Measurements from ENCODE around the gene PRRG3.

The PRRG3 gene

GRCh38 chrX:151708821-151709220 is 13.6 kb downstream of the PRRG3 start:
- no peak for DNase-seq (ENCODE audit: low read depth in 2 of 2)

- DNase-seq (ENCODE audit: low read depth in 2 of 2), result no peak
These were observed 15.2 kb downstream of the PRRG3 start for GRCh38 chrX:151710457-151710856.

DNA sequence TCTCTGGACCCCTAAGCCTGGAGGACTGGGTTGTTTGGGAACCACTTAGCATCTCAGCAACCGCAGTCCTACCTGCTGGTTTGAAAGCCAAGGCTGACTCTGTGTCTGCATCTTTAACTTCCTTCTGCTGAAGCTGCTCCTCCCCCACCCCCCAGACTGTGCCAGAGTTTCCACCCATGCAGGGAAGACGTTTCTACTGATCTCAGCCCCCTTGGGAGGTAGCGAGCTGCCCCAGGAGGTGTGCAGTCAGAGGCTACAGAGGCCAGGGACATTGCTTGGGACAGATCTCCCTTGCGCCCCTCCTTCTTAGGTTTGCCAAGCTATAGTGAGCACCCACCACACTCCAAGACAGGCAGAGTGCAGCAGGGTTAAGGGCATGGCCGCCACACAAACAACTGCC is 15.9 kb downstream of the PRRG3 start:
- no peak for DNase-seq (ENCODE audit: low read depth in 2 of 2)

DNA sequence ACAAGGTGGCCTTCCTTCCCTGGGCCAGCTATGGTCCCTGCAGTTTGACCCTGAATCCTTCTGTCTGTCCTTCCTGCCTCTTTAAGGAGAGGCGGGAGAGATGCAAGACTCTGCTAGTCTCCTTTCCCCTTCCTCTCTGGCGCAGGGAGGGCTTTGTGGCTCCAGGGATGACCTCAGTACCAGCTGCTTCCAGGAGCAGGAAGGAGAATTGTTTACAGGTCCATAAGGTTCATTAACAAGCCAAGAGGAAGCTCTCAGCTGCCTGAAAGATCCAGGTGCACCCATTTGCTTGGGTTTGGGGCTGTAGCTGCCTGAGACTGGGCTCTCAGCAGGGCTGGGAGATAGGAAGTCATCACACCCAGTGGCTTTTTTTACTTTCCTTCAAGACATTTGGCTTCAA is 16.5 kb downstream of the PRRG3 start:
- DNase-seq (ENCODE audit: low read depth in 2 of 2), result no peak

- DNase-seq (ENCODE audit: low read depth in 2 of 2), result no peak
These were observed 17.0 kb downstream of the PRRG3 start for GRCh38 chrX:151712253-151712652.

DNA sequence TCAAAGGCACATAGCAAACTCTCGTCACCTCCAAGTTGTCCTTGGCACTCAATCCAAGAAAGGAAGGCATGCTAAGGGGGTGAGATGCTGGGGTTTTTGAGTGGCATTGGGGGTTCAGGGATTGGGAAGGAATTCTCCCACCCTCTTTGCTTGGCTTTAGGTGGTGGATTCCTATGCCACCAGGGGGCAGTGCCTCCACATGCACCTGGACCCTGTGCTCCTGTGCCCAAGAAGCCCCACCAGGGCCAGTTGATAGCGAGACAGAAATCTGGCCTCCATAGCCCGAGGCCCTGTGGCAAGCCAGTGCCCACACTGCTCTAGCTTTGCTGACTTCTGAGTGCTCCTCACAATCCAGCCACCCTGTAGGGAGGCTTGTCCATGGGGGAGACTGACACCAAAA is 18.6 kb downstream of the PRRG3 start:
- DNase-seq (ENCODE audit: low read depth in 2 of 2), result peak in 1 of 2 experiments; percentile 2

DNA sequence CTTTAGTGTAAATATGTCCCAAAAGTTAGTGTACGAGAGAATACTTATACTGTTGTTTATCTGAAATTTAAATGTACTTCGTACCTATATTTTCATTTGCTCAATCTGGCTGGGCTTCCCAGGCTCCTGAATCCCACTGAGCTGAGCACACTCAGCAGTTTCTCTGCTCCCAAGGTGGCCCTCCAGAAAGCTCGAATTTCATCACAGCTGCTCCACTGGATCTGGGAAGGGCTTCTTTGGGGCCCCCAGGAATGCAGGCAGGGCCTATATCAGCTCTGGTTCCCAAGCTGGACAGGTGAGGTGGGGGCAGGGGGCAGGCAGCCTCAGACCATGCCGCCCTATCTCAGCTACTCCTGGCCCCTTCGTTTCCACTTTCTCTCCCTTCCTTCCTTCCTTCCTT is 19.1 kb downstream of the PRRG3 start:
- no peak for DNase-seq (ENCODE audit: low read depth in 2 of 2)

- DNase-seq (ENCODE audit: low read depth in 2 of 2), result no peak
These were observed 20.5 kb downstream of the PRRG3 start, which contains the start of gene FATE1 for GRCh38 chrX:151715752-151716151. Gene FATE1, plus strand, starts transcription at chrX:151716035. Its CDS starts 85 bp downstream, at chrX:151716120.

DNA sequence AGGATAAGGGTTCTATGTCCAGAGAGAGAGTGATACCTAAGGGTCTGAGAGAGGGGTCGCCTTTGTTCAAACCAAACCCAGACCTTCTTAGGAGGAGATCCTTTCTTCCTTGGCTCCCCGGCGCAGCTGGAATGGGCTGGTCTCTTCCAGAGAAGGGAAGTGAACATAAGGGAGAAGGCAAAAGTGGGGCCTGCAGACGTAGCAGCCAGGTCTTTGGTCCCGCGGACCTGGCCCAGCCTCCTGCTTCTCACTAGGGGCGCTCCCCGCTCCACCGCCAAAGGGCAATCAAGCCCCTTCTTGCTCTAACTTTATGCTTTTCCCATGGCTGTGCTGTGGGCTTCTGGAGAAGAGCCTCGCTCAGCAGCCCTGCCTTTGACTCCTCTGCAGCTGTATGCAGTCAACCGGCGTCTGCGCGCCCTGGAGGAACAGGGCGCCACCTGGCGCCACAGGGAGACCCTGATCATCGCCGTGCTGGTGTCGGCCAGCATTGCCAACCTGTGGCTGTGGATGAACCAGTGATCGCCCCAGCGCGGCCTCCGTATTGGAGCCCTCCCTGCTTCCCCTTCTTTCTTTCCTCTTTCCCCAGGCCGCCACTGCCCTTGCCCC is 27.1 kb downstream of the PRRG3 start:
- no peak for DNase-seq (ENCODE audit: low read depth in 2 of 2)

GRCh38 chrX:151723156-151723760 is 28.0 kb downstream of the PRRG3 start:
- no peak for DNase-seq (ENCODE audit: low read depth in 2 of 2)

DNA sequence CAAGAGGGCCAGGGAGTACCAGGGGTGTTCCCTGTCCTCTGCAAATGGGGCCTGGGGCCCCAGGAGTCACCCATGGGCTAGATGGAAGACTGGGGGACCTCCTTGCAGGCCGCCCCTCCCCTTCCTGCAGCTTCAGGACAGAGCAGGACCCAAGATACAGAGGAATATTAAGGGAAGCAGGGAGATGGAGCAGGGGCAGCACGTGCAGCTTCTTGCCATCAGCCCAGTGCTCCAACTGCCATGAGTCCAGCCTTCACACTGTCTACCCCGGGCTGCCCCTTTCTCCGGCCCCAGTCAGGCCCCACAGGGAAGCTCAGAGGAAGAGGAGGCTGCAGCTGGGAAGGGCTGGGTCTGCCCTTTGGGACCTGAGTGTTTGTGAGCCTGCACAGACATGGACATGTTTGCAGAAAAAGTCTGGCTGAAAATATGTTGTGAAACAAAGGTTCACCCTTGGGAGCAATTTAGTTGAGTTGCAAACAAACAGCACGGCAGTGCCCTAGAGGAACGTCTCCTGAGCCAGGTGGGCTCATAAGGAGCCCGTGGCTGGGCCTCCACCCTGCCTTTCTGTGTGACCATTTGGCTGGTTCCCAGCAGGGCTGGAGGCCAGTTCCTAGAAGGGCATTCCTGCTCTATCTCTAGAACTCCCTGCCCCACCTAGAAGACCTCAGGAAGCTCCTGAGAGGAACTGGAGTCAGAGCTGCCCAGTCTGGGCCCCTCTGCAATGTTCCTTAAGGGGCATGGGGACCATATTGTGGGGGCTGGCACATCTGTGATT is 29.5 kb downstream of the PRRG3 start:
- DNase-seq (ENCODE audit: low read depth in 2 of 2), result no peak

GRCh38 chrX:151725338-151725614 is 30.0 kb downstream of the PRRG3 start:
- DNase-seq (ENCODE audit: low read depth in 2 of 2), result no peak

- DNase-seq (ENCODE audit: low read depth in 2 of 2), result no peak
These were observed 31.5 kb downstream of the PRRG3 start for GRCh38 chrX:151726751-151727150.

GRCh38 chrX:151727346-151727745 is 32.1 kb downstream of the PRRG3 start:
- no peak for DNase-seq (ENCODE audit: low read depth in 2 of 2)

DNA sequence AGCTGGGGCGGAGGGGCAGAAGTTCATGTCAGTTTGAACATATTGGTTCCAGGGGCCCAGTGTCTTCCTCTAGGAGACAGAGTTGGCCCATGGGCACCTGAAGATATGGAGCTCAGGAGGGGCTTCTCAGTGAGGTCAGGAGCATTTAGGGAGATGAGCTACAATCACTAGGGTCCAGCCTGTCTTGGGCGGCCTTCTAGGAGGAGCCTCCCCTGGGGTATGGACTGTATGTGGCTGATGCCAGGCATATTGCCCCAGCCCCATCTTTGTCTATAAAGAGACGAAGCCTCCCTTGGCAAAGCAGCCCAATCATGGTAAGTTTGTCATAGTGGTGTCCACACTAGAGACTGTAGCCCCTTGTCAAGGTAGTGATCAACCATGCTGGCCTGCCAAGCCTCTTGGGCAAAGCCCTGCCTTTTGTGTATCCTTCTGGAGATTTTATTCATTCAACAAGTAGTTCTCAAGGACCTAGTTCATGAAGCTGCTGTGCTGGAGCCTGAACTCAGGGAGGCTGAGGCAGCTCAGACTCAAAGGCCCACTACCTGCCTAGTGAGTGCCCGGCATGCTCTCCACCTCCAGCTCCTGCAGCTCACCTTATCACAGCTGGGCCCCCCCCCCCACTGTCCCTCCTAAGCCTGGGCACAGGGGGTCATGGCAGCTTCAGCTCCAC is 33.9 kb downstream of the PRRG3 start:
- DNase-seq (ENCODE audit: low read depth in 2 of 2), result no peak

DNA sequence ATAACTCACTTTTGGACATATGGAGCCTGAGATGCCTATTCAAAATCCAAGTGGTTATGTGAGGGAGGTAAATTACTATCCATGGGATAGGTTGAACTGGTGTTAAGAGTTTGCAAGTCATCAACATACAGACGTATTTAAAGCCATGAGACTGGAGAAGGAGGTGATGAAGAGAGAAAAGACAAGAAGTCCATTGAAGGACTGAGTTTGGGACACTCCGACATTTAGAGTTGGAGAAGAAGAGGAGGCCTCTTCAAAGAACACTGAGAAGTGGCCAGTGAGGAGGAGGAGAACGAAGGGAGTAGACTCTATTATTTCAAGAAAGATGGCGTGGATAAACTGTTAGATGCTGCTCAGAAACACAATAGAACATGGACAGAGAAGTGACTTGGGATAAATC is 39.2 kb downstream of the PRRG3 start, which contains the start of gene CNGA2:
Gene CNGA2 (plus strand): TSS at position 301 of the 400 bp plus-strand sequence. CDS start 3,738 bp downstream, outside the sequence.
- no peak for DNase-seq (ENCODE audit: low read depth in 2 of 2)

DNA sequence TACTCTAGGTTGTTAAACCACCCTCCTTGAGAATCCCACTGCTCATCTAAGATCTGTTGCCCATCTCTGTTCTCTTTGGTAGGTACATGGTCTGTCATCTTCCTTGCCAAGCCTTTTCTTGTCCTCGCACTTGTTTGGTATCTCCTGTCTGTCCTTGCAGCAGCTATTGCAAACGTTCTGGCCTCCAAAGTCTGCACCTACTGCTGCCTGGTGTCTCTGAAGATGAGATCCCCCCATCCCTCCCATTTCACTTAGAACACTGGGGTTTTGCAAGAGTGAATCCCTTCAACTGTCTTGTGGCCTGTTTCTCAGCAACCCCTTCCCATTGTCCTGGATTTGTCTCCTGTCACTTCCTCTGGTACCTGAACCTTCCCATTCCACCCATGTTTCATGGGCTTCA is 40.0 kb downstream of the PRRG3 start:
- DNase-seq (ENCODE audit: low read depth in 2 of 2), result no peak

DNA sequence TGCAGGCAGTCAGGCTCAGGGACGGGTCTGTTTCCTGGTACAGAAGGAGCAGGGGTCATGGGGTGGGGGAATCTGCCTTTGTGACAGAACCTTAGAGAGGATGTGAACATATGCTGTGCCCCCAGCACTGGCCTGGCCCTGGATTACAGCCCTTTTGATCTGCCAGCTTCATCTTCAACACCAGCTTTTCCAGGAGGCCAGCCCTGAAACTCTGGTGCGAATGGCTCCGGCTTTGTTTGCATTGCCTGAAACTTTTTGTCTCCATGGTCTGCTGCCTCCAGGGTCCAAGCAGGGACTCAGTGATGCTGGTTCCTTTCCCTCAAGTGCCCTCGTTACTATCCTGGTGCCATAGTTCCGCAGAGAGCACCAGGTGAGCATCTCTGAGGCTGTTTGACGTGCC is 41.4 kb downstream of the PRRG3 start:
- DNase-seq (ENCODE audit: low read depth in 2 of 2), result no peak

- no peak for DNase-seq (ENCODE audit: low read depth in 2 of 2)
These were observed 42.2 kb downstream of the PRRG3 start for GRCh38 chrX:151737494-151737893.

DNA sequence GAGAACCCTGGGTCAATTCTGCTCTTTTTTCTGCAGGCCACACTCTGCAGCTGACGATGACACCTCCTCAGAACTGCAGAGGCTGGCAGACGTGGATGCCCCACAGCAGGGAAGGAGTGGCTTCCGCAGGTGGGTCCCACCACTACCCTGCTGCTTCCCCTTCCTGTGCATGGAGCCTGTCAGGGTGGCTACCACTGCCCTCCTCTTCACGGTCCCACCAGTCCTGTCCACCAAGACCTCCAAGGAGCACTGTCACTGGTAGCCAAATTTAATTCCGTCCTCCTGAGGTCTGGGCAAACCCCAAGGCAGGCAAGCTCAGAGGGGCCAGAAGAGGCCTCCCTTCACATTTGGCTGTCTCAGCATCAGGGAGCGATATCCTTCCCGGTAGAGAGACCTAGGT is 43.5 kb downstream of the PRRG3 start:
- no peak for DNase-seq (ENCODE audit: low read depth in 2 of 2)

GRCh38 chrX:151741606-151742005 is 46.3 kb downstream of the PRRG3 start:
- no peak for DNase-seq (ENCODE audit: low read depth in 2 of 2)

DNA sequence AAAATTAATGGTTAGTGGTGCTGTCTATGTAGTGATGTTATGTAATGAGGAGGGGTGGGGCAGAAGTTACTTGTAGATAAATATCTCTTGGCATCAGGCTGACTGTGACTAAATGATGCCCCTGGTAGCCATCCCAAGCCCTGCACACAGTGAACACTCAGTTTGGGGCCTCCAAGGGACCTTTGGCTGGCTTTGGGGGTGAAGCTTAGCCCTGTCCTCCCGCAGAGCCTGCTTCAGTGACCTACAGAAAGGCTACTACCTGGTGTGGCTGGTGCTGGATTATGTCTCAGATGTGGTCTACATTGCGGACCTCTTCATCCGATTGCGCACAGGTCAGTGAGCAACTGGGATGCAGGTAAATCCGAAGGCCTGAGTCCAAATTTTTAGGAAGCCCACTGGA is 47.1 kb downstream of the PRRG3 start:
- no peak for DNase-seq (ENCODE audit: low read depth in 2 of 2)

Measured in stimulated activated CD4-positive, alpha-beta T cell treated with anti-CD3 and anti-CD28 coated beads, Interleukin-12 subunit alpha, Interleukin-12 subunit beta, amount 100 ng/mL, for 24 hours (primary cell).